MM.1S (cell line): Measurements from ENCODE around the gene TNFSF8.

ENCODE experiments used
- DNase-seq: peaks from one replicate; pipeline ENCODE4 v3.0.0-alpha.2; 2015
- H2AFZ ChIP-seq: fragments of 300-600 bp; sonication (generic); 2 replicates; pipeline ENCODE4 v1.6.0; 2016; ENCODE audit warnings: antibody characterized with exemption, low read length
- H3F3A ChIP-seq: fragments of 300-600 bp; sonication (generic); 2 replicates; pipeline ENCODE4 v1.6.1; 2016; ENCODE audit warnings: mild to moderate bottlenecking, antibody characterized with exemption, low read length, moderate library complexity, mixed read lengths; ENCODE audit not compliant: insufficient read depth
- H3K27ac ChIP-seq: fragments of 300-600 bp; sonication (generic); 2 replicates; pipeline ENCODE4 v1.5.1; 2016; ENCODE audit warnings: mild to moderate bottlenecking, low read length
- H3K27me3 ChIP-seq: fragments of 300-600 bp; sonication (generic); replicated peaks from 2 replicates; pipeline ENCODE4 v1.6.0; 2016; ENCODE audit warnings: low read length; ENCODE audit not compliant: insufficient read depth
- H3K36me3 ChIP-seq: fragments of 300-600 bp; sonication (generic); replicated peaks from 2 replicates; pipeline ENCODE4 v1.6.1; 2016; ENCODE audit warnings: mild to moderate bottlenecking, low read length, mixed read lengths; ENCODE audit not compliant: insufficient read depth
- H3K4me1 ChIP-seq: fragments of 300-600 bp; sonication (generic); 2 replicates; pipeline ENCODE4 v1.6.1; 2016; ENCODE audit warnings: low read length, mixed read lengths
- H3K4me2 ChIP-seq: fragments of 300-600 bp; sonication (generic); 2 replicates; pipeline ENCODE4 v1.6.0; 2016; ENCODE audit warnings: low read depth, low read length
- H3K4me3 ChIP-seq: fragments of 300-600 bp; sonication (generic); 2 replicates; pipeline ENCODE4 v1.5.1; 2016; ENCODE audit warnings: low read length, mixed read lengths
- H3K79me2 ChIP-seq: fragments of 300-600 bp; sonication (generic); 2 replicates; pipeline ENCODE4 v1.6.1; 2016; ENCODE audit warnings: mixed run types, low read length, mixed read lengths
- H3K9ac ChIP-seq: fragments of 300-600 bp; sonication (generic); 2 replicates; pipeline ENCODE4 v1.6.1; 2016; ENCODE audit warnings: low read length, mixed read lengths
- H3K9me2 ChIP-seq: fragments of 300-600 bp; sonication (generic); replicated peaks from 2 replicates; pipeline ENCODE4 v1.6.1; 2016; ENCODE audit warnings: mild to moderate bottlenecking, low read length, mixed read lengths; ENCODE audit not compliant: insufficient read depth
- H3K9me3 ChIP-seq: fragments of 300-600 bp; sonication (generic); replicated peaks from 2 replicates; pipeline ENCODE4 v1.6.1; 2016; ENCODE audit warnings: mild to moderate bottlenecking, low read length, mixed read lengths; ENCODE audit not compliant: insufficient read depth
- H4K20me1 ChIP-seq: fragments of 300-600 bp; sonication (generic); 2 replicates; pipeline ENCODE4 v1.6.1; 2016; ENCODE audit warnings: mild to moderate bottlenecking, low read length, moderate library complexity, mixed read lengths; ENCODE audit not compliant: insufficient read depth
- EZH2 ChIP-seq: fragments of 300-600 bp; sonication (generic); optimal IDR thresholded peaks from 2 replicates; pipeline ENCODE3; 2017; ENCODE audit warnings: low read depth, mild to moderate bottlenecking, antibody characterized with exemption, low read length, mixed read lengths
- EZH2phosphoT487 ChIP-seq: fragments of 300-600 bp; sonication (generic); IDR thresholded peaks from 2 replicates; pipeline ENCODE4 v1.6.1; 2018; ENCODE audit warnings: antibody characterized with exemption, low read length
- TF ChIP-seq, protein P1 (sequence below): fragments of 300-600 bp; sonication (generic); IDR thresholded peaks from 2 replicates; pipeline ENCODE4 v1.5.1; 2016; ENCODE audit warnings: antibody characterized with exemption, low read length, mixed read lengths

TNFSF8 gene

DNA sequence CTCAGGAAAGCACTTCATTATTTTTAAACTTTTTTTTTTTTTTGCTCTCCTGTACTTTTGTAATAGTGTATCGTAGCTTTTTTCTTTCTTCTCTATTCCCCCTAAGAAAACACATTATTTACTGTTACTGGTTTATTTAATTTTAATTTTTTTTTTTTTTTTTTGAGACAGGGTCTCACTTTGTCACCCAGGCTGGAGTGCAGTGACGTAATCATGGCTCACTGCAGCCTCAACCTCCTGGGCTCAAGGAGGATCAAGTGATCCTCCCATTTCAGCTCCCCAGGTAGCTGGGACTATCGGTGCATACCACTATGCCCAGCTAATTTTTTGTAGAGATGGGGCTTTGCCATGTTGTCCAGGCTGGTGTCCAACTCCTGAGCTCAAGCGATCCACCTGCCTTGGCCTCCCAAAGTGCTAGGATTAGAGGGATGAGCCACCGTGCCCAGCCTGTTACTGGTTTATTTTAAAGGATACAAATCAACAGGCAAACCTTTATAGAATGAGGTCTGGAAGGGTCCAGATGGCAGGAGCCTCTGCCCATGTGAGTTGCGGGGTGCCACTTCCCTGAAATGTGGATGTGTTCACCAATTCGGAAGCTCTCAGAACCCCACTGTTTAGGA is 75.5 kb downstream of the TNFSF8 start:
- Histone ChIP-seq H3F3A (no peaks in the 10 kb centered on the region), H2AFZ (no peak overlapping the region), H3K4me2 (no peak overlapping the region), H4K20me1 (no peaks in the 10 kb centered on the region), H3K4me3 (no peak overlapping the region), H3K4me1 (no peaks in the 10 kb centered on the region), H3K9me3 (no peaks in the 10 kb centered on the region), H3K9ac (no peak overlapping the region), H3K27me3 (no peaks in the 10 kb centered on the region), H3K36me3 (no peaks in the 10 kb centered on the region), H3K27ac (no peak overlapping the region), H3K79me2 (no peaks in the 10 kb centered on the region), H3K9me2 (no peaks in the 10 kb centered on the region)
- no peak for DNase-seq
- TF ChIP-seq EZH2 (no peak), EZH2phosphoT487 (no peak)
- TF ChIP-seq, protein P1, sequence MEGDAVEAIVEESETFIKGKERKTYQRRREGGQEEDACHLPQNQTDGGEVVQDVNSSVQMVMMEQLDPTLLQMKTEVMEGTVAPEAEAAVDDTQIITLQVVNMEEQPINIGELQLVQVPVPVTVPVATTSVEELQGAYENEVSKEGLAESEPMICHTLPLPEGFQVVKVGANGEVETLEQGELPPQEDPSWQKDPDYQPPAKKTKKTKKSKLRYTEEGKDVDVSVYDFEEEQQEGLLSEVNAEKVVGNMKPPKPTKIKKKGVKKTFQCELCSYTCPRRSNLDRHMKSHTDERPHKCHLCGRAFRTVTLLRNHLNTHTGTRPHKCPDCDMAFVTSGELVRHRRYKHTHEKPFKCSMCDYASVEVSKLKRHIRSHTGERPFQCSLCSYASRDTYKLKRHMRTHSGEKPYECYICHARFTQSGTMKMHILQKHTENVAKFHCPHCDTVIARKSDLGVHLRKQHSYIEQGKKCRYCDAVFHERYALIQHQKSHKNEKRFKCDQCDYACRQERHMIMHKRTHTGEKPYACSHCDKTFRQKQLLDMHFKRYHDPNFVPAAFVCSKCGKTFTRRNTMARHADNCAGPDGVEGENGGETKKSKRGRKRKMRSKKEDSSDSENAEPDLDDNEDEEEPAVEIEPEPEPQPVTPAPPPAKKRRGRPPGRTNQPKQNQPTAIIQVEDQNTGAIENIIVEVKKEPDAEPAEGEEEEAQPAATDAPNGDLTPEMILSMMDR, result no peak

DNA sequence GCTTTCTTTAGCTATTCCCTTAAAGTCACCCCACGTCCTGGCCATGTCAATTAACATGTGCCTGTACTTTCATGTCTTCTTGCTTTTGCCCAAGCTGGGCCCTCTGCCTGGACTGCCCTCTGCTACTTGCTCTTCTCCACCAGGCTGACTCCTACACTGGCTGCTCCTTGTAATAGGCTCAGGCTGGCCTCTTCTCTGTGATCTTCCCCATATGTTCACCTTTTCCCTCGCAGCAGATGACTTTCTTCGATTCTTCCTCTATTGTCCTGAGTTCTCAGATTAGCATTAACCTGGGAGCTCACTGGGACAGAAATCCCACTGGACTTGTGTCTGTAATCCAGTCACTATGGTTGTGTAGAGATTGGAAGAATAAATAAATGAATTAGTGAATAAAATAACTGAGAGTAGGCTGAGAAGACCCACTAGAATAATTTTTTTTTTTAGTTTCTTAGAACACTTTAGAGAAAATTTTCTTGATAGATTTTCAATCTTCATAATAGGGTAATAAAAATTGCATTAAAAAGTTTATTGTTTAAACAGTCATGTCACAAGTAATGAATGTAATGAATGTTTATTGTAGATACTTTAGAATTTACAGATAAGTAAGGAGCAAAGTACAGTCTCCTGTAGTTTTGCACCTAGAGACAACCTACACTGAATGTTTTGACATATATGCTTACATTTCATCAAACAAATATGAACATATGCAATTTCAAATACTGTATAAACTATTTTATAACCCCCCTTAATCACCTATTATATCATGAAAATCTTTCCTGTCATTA is 77.1 kb downstream of the TNFSF8 start:
- H3K27me3 ChIP-seq, result no peaks in the 10 kb centered on the region
- H2AFZ ChIP-seq, result no peak overlapping the region
- TF ChIP-seq, protein P1, result no peak
- no peak for TF ChIP-seq EZH2
- TF ChIP-seq EZH2phosphoT487, result no peak
- H3K9me2 ChIP-seq, result no peaks in the 10 kb centered on the region
- no peak overlapping the region for H3K27ac ChIP-seq
- no peaks in the 10 kb centered on the region for H3K79me2 ChIP-seq
- no peak overlapping the region for H3K4me2 ChIP-seq
- H3K9me3 ChIP-seq, result no peaks in the 10 kb centered on the region
- DNase-seq, result no peak
- no peaks in the 10 kb centered on the region for H3K4me1 ChIP-seq
- H3K9ac ChIP-seq, result no peak overlapping the region
- no peaks in the 10 kb centered on the region for H3F3A ChIP-seq
- no peak overlapping the region for H3K4me3 ChIP-seq
- H4K20me1 ChIP-seq, result no peaks in the 10 kb centered on the region
- H3K36me3 ChIP-seq, result no peaks in the 10 kb centered on the region

DNA sequence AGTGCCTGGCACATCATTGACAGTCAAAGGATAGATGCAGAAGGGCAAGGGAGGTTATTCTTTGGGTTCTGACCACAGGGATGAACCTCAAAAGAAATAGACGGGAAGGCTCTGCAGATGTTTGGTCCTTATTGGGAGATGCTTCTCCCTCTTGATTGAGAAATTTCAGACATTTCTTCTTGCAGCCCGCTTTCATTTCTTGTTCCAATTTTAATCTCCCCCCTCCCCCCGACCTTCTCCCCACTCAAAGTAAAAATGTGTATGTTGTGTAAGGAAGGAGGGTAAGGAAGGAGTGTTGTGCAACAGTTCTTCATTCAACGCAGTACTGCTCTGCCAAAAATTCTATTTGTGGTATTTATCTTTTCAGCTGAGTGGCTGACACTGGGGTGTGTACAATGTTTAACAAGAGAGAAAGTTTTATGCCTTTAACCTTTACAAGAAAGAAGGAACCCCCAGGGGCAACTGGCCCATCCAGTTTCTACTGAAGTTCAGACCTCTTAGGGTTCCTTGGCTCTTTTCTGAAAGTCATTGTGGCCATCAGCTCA is 78.3 kb downstream of the TNFSF8 start:
- Histone ChIP-seq H3K4me3 (no peak overlapping the region), H3K4me2 (no peak overlapping the region), H3K27ac (no peak overlapping the region), H3K79me2 (no peaks in the 10 kb centered on the region), H3K36me3 (no peaks in the 10 kb centered on the region), H2AFZ (no peak overlapping the region), H3K9me2 (no peaks in the 10 kb centered on the region), H4K20me1 (no peaks in the 10 kb centered on the region), H3F3A (no peaks in the 10 kb centered on the region), H3K9ac (no peak overlapping the region), H3K9me3 (no peaks in the 10 kb centered on the region), H3K27me3 (no peaks in the 10 kb centered on the region), H3K4me1 (no peaks in the 10 kb centered on the region)
- TF ChIP-seq, protein P1, result no peak
- TF ChIP-seq EZH2 (no peak), EZH2phosphoT487 (no peak)
- no peak for DNase-seq
